Neuronal stem cell (in vitro differentiated cells): Measurements from ENCODE around the gene SHE.

Experiments used
- DNase-seq: peaks from one replicate; pipeline ENCODE4 v3.0.0-alpha.2; 2013; ENCODE audit warnings: low spot score
- H2AFZ ChIP-seq: one replicate; pipeline ENCODE4 v1.6.1; 2013; ENCODE audit warnings: mild to moderate bottlenecking, low read length, inconsistent platforms
- H2AK5ac ChIP-seq: 2 replicates; pipeline ENCODE4 v1.6.1; 2013; ENCODE audit warnings: low read depth, mild to moderate bottlenecking, inconsistent platforms, low read length, moderate library complexity, mixed read lengths
- H2BK120ac ChIP-seq: 2 replicates; pipeline ENCODE4 v1.6.1; 2013; ENCODE audit warnings: low read depth, mild to moderate bottlenecking, inconsistent platforms, low read length, moderate library complexity, mixed read lengths
- H2BK12ac ChIP-seq: one replicate; pipeline ENCODE4 v1.6.1; 2013; ENCODE audit warnings: low read length, inconsistent platforms
- H2BK15ac ChIP-seq: 2 replicates; pipeline ENCODE4 v1.6.1; 2013; ENCODE audit warnings: mild to moderate bottlenecking, low read length, inconsistent platforms, mixed read lengths
- H2BK5ac ChIP-seq: one replicate; pipeline ENCODE4 v1.6.1; 2013; ENCODE audit warnings: inconsistent platforms, mild to moderate bottlenecking, low read length, moderate library complexity
- H3K14ac ChIP-seq: one replicate; pipeline ENCODE4 v1.6.1; 2013; ENCODE audit warnings: low read length, inconsistent platforms
- H3K18ac ChIP-seq: 2 replicates; pipeline ENCODE4 v1.6.1; 2013; ENCODE audit warnings: low read length, inconsistent platforms
- H3K23ac ChIP-seq: 2 replicates; pipeline ENCODE4 v1.6.1; 2013; ENCODE audit warnings: low read depth, mild to moderate bottlenecking, mixed read lengths, low read length, inconsistent platforms; ENCODE audit not compliant: poor library complexity
- H3K27ac ChIP-seq: replicated peaks from 3 replicates; pipeline ENCODE4 v1.5.1; 2013; ENCODE audit warnings: low read length, inconsistent platforms
- H3K27me3 ChIP-seq, 3 experiments: 2 replicates each; pipeline ENCODE4 v1.6.1; 2013; ENCODE audit warnings: low read length in 3 of 3, mild to moderate bottlenecking in 2 of 3, inconsistent platforms in 1 of 3, low read depth in 1 of 3, mixed read lengths in 1 of 3, moderate library complexity in 1 of 3; ENCODE audit not compliant: control insufficient read depth in 3 of 3, insufficient read depth in 3 of 3
- H3K36me3 ChIP-seq, 2 donors: replicated peaks in 1 of 2; 2 replicates each; pipeline ENCODE4 v1.6.1; 2013; ENCODE audit warnings: low read length in 2 of 2; ENCODE audit not compliant: control insufficient read depth in 2 of 2, insufficient read depth in 2 of 2
- H3K4ac ChIP-seq: 2 replicates; pipeline ENCODE4 v1.6.1; 2013; ENCODE audit warnings: inconsistent platforms, mild to moderate bottlenecking, low read length, moderate library complexity
- H3K4me1 ChIP-seq, 2 donors: 1 replicate in 1 of 2; 2 replicates in 1 of 2; pipeline ENCODE4 v1.6.1; 2013; ENCODE audit warnings: low read length in 2 of 2, low read depth in 1 of 2; ENCODE audit not compliant: control insufficient read depth in 2 of 2, insufficient read depth in 1 of 2
- H3K4me2 ChIP-seq: one replicate; pipeline ENCODE4 v1.6.1; 2013; ENCODE audit warnings: mild to moderate bottlenecking, low read length, inconsistent platforms; ENCODE audit not compliant: insufficient read depth, poor library complexity, severe bottlenecking
- H3K4me3 ChIP-seq, 2 donors: 2 replicates each; pipeline ENCODE4 v1.5.1; 2013; ENCODE audit warnings: low read length in 2 of 2, mild to moderate bottlenecking in 2 of 2, inconsistent platforms in 1 of 2, moderate library complexity in 1 of 2
- H3K79me1 ChIP-seq: one replicate; pipeline ENCODE4 v1.6.1; 2013; ENCODE audit warnings: low read depth, mild to moderate bottlenecking, inconsistent platforms, low read length, moderate library complexity
- H3K9ac ChIP-seq: one replicate; pipeline ENCODE4 v1.6.1; 2013; ENCODE audit warnings: mild to moderate bottlenecking, low read depth, low read length, inconsistent platforms; ENCODE audit not compliant: poor library complexity
- H3K9me3 ChIP-seq, 2 donors: replicated peaks in 1 of 2; 2 replicates each; pipeline versions ENCODE3 to v1.6.1; 2013; ENCODE audit warnings: low read length in 2 of 2, mild to moderate bottlenecking in 2 of 2, inconsistent platforms in 1 of 2, low read depth in 1 of 2, mixed read lengths in 1 of 2, moderate library complexity in 1 of 2; ENCODE audit not compliant: control insufficient read depth in 2 of 2, insufficient read depth in 1 of 2
- H4K8ac ChIP-seq: one replicate; pipeline ENCODE4 v1.6.1; 2013; ENCODE audit warnings: low read depth, mild to moderate bottlenecking, inconsistent platforms, low read length, moderate library complexity
- H4K91ac ChIP-seq: one replicate; pipeline ENCODE4 v1.6.1; 2013; ENCODE audit warnings: low read length, low read depth, mild to moderate bottlenecking, inconsistent platforms; ENCODE audit not compliant: poor library complexity
- WGBS, 2 donors: extraction: QIAGEN DNeasy Blood & Tissue Kit; methylation state at CpG; one replicate each; pipeline ENCODE4 v1.1.7; 2013; ENCODE audit warnings: missing lambda C conversion rate in 2 of 2, mixed read lengths in 1 of 2; ENCODE audit not compliant: insufficient read length in 2 of 2, insufficient replicate concordance in 1 of 2; ENCODE audit errors: extremely low coverage in 2 of 2; 5-methylcytosine and 5-hydroxymethylcytosine counted together

The SHE gene

GRCh38 chr1:154448331-154448811, 53.8 kb downstream of the SHE start:
- Histone ChIP-seq H3K4me2 (no peak overlapping the region), H3K23ac (no peak overlapping the region), H3K4me1 (peaks cover 0 to 2% of the 10 kb centered on the region in 2 donors), H3K79me1 (no peaks in the 10 kb centered on the region), H3K4me3 (no peak overlapping the region), H3K36me3 (no peaks in the 10 kb centered on the region), H3K9me3 (peaks cover 0 to 2% of the 10 kb centered on the region in 2 donors), H2BK5ac (no peak overlapping the region), H2BK12ac (no peak overlapping the region), H3K14ac (no peak overlapping the region), H3K9ac (no peak overlapping the region), H2BK120ac (no peak overlapping the region), H3K27ac (peak overlapping the region; percentile 39), H3K18ac (no peak overlapping the region), H2AFZ (no peak overlapping the region), H2BK15ac (no peak overlapping the region), H4K8ac (no peak overlapping the region), H4K91ac (no peak overlapping the region), H3K27me3 (no peaks in the 10 kb centered on the region), H2AK5ac (no peak overlapping the region), H3K4ac (no peak overlapping the region)
- WGBS, 2 donors: no CpG with 5 or more reads among the region's 7 CpGs
- no peak for DNase-seq

- Histone ChIP-seq H3K36me3 (no peaks in the 10 kb centered on the region), H3K4me2 (no peak overlapping the region), H3K23ac (no peak overlapping the region), H3K27ac (no peak overlapping the region), H4K91ac (no peak overlapping the region), H2AK5ac (no peak overlapping the region), H2BK12ac (no peak overlapping the region), H3K9ac (no peak overlapping the region), H3K18ac (no peak overlapping the region), H3K4me1 (peaks cover 2 to 5% of the 10 kb centered on the region in 2 donors), H3K4me3 (no peak overlapping the region), H2AFZ (no peak overlapping the region), H3K9me3 (peaks cover 0 to 2% of the 10 kb centered on the region in 2 donors), H3K14ac (no peak overlapping the region), H3K4ac (no peak overlapping the region), H2BK5ac (no peak overlapping the region), H2BK120ac (no peak overlapping the region), H2BK15ac (no peak overlapping the region), H4K8ac (no peak overlapping the region), H3K79me1 (no peaks in the 10 kb centered on the region), H3K27me3 (no peaks in the 10 kb centered on the region)
- DNase-seq: no peak
- no CpG with 5 or more reads among the region's 6 CpGs for whole genome bisulfite sequencing, 2 donors
These were observed 55.4 kb downstream of the SHE start for GRCh38 chr1:154446789-154447188.

GRCh38 chr1:154446292-154446691, 55.9 kb downstream of the SHE start:
- Histone ChIP-seq H4K91ac (no peak overlapping the region), H2BK12ac (no peak overlapping the region), H3K79me1 (no peaks in the 10 kb centered on the region), H3K23ac (no peak overlapping the region), H3K9me3 (peaks cover 0 to 2% of the 10 kb centered on the region in 2 donors), H3K9ac (no peak overlapping the region), H3K4me3 (no peak overlapping the region), H2BK15ac (no peak overlapping the region), H2BK5ac (no peak overlapping the region), H2AFZ (no peak overlapping the region), H3K4ac (no peak overlapping the region), H3K4me2 (no peak overlapping the region), H3K18ac (no peak overlapping the region), H3K4me1 (peaks cover 2 to 5% of the 10 kb centered on the region in 2 donors), H4K8ac (no peak overlapping the region), H2BK120ac (no peak overlapping the region), H3K14ac (no peak overlapping the region), H3K27ac (no peak overlapping the region), H3K36me3 (no peaks in the 10 kb centered on the region), H2AK5ac (no peak overlapping the region), H3K27me3 (no peaks in the 10 kb centered on the region)
- DNase-seq: no peak
- no CpG with 5 or more reads among the region's 10 CpGs for WGBS, 2 donors

- no peak for DNase-seq
- Histone ChIP-seq H4K91ac (no peak overlapping the region), H3K4me3 (no peak overlapping the region), H3K23ac (no peak overlapping the region), H3K9ac (no peak overlapping the region), H3K27me3 (no peaks in the 10 kb centered on the region), H3K4ac (no peak overlapping the region), H4K8ac (no peak overlapping the region), H3K9me3 (no peaks in the 10 kb centered on the region), H3K4me1 (peaks cover 2 to 5% of the 10 kb centered on the region in 2 donors), H3K18ac (no peak overlapping the region), H3K36me3 (no peaks in the 10 kb centered on the region), H3K4me2 (no peak overlapping the region), H3K27ac (no peak overlapping the region), H3K79me1 (no peaks in the 10 kb centered on the region), H2BK12ac (no peak overlapping the region), H3K14ac (no peak overlapping the region), H2BK120ac (no peak overlapping the region), H2AK5ac (no peak overlapping the region), H2AFZ (no peak overlapping the region), H2BK5ac (no peak overlapping the region), H2BK15ac (no peak overlapping the region)
- no CpG with 5 or more reads among the region's 7 CpGs for WGBS, 2 donors
These were observed 57.2 kb downstream of the SHE start for GRCh38 chr1:154445040-154445472.
